Endothelial cell of umbilical vein (primary cell): ENCODE data around the gene BCL2. TPM values are rescaled to one million over a fixed set of nuclear protein-coding genes. Genes with fewer than 3 reads are reported as not detected.

Experiments used
- BruUV-seq: library from RNA; stranded (reverse); fragments of 400-500 nt; replicated peaks from 2 replicates; lab custom pipeline; 2021; lab: Mats Ljungman, UMichigan
- CTCF ChIA-PET: fragments of 300-600, 350-600 bp; sonication (Branson Sonifier 250); formaldehyde crosslinking; loops from one replicate; lab custom pipeline; 2021; ENCODE audit warnings: antibody characterized with exemption, inconsistent platforms; lab: Charles Lee
- POLR2A ChIA-PET: fragments of 300-600, 350-600 bp; sonication (Branson Sonifier 250); formaldehyde crosslinking; loops from one replicate; lab custom pipeline; 2021; ENCODE audit warnings: antibody characterized with exemption, inconsistent platforms; lab: Charles Lee
- DNase-seq: peaks from one replicate; pipeline ENCODE4 v3.0.0-alpha.2; 2011; ENCODE audit warnings: low read depth, low spot score
- FAIRE-seq: peaks from 2 replicates; lab custom pipeline; 2011; peaks lifted over from hg19 to GRCh38; lab: Jason Lieb, UNC
- H2AFZ ChIP-seq: 2 replicates; pipeline ENCODE4 v1.6.0; 2012; ENCODE audit warnings: low read depth, low read length, control low read depth, inconsistent platforms
- H3K27ac ChIP-seq: 2 replicates; pipeline ENCODE4 v1.5.1; 2011; ENCODE audit warnings: low read depth, mild to moderate bottlenecking, control low read depth, low read length, moderate library complexity; ENCODE audit not compliant: insufficient read depth
- H3K27me3 ChIP-seq, 2 experiments: 2 replicates each; pipeline versions ENCODE4 v1.6.0 to v1.6.1; 2011; ENCODE audit warnings: low read length in 2 of 2, mixed read lengths in 1 of 2; ENCODE audit not compliant: control insufficient read depth in 2 of 2, insufficient read depth in 2 of 2
- H3K36me3 ChIP-seq, 2 experiments: 2 replicates in 1 of 2; 3 replicates in 1 of 2; pipeline ENCODE4 v1.5.1; 2011; ENCODE audit warnings: low read length in 2 of 2, mild to moderate bottlenecking in 1 of 2, moderate library complexity in 1 of 2; ENCODE audit not compliant: control insufficient read depth in 2 of 2, insufficient read depth in 2 of 2; ENCODE audit errors: extremely low read depth in 1 of 2
- H3K4me1 ChIP-seq: 3 replicates; pipeline ENCODE4 v1.5.1; 2011; ENCODE audit warnings: mild to moderate bottlenecking, low read length; ENCODE audit not compliant: control insufficient read depth, insufficient read depth; ENCODE audit errors: extremely low read depth
- H3K4me2 ChIP-seq: 2 replicates; pipeline ENCODE4 v1.6.1; 2011; ENCODE audit warnings: low read length, control low read depth, mixed read lengths; ENCODE audit not compliant: insufficient read depth
- H3K4me3 ChIP-seq, 3 experiments: fragments of 200-600 bp in 1 of 3; sonication (generic), shearing (Covaris generic) in 1 of 3; replicated peaks in 1 of 3; 2 replicates each; pipeline ENCODE4 v1.5.1; 2011 to 2016; ENCODE audit warnings: control low read depth in 3 of 3, low read length in 3 of 3, mild to moderate bottlenecking in 2 of 3, inconsistent platforms in 1 of 3, low read depth in 1 of 3, moderate library complexity in 1 of 3; ENCODE audit not compliant: insufficient read depth in 1 of 3
- H3K79me2 ChIP-seq: 2 replicates; pipeline ENCODE4 v1.6.0; 2012; ENCODE audit warnings: low read length, inconsistent platforms; ENCODE audit not compliant: control insufficient read depth, insufficient read depth
- H3K9ac ChIP-seq: replicated peaks from 2 replicates; pipeline ENCODE3; 2011; ENCODE audit warnings: low read length, control low read depth; ENCODE audit not compliant: insufficient read depth; ENCODE audit errors: extremely low read depth
- H3K9me1 ChIP-seq: replicated peaks from 3 replicates; pipeline ENCODE4 v1.6.0; 2011; ENCODE audit warnings: mild to moderate bottlenecking, low read length; ENCODE audit not compliant: control insufficient read depth, insufficient read depth; ENCODE audit errors: extremely low read depth
- H3K9me3 ChIP-seq: replicated peaks from 2 replicates; pipeline ENCODE4 v1.5.1; 2012; ENCODE audit warnings: low read length, inconsistent platforms; ENCODE audit not compliant: control insufficient read depth, insufficient read depth
- H4K20me1 ChIP-seq: replicated peaks from 2 replicates; pipeline ENCODE3; 2011; ENCODE audit warnings: mild to moderate bottlenecking, low read length; ENCODE audit not compliant: control insufficient read depth, insufficient read depth; ENCODE audit errors: extremely low read depth
- CTCF ChIP-seq, 2 donors: IDR thresholded peaks; 1 replicate in 1 of 2; 2 replicates in 1 of 2; pipeline ENCODE4 v1.5.1; 2011; ENCODE audit warnings: low read length in 2 of 2, mild to moderate bottlenecking in 2 of 2, moderate library complexity in 2 of 2, control low read depth in 1 of 2, inconsistent platforms in 1 of 2, low read depth in 1 of 2; ENCODE audit not compliant: insufficient read depth in 1 of 2; ENCODE audit errors: extremely low read depth in 1 of 2
- EZH2 ChIP-seq: IDR thresholded peaks from 2 replicates; pipeline ENCODE4 v1.6.1; 2012; ENCODE audit warnings: borderline replicate concordance, low read depth, mild to moderate bottlenecking, moderate library complexity, low read length, inconsistent platforms; ENCODE audit not compliant: severe bottlenecking
- FOS ChIP-seq: IDR thresholded peaks from 2 replicates; pipeline ENCODE4 v1.6.1; 2011; ENCODE audit warnings: mild to moderate bottlenecking, low read length, moderate library complexity, borderline replicate concordance; ENCODE audit not compliant: insufficient read depth
- GATA2 ChIP-seq: IDR thresholded peaks from 2 replicates; pipeline ENCODE4 v1.7.0; 2011; ENCODE audit warnings: low read depth, mild to moderate bottlenecking, moderate library complexity, mixed read lengths, low read length; ENCODE audit not compliant: insufficient read length, insufficient read depth
- JUN ChIP-seq: IDR thresholded peaks from 2 replicates; pipeline ENCODE4 v1.6.1; 2011; ENCODE audit warnings: borderline replicate concordance, low read depth; ENCODE audit not compliant: insufficient read length, insufficient read depth
- MAX ChIP-seq: IDR thresholded peaks from 2 replicates; pipeline ENCODE4 v1.6.1; 2011; ENCODE audit not compliant: insufficient read depth, insufficient read length
- MYC ChIP-seq: IDR thresholded peaks from one replicate; pipeline ENCODE4 v1.6.1; 2011; ENCODE audit warnings: mild to moderate bottlenecking, low read depth, low read length
- POLR2A ChIP-seq: IDR thresholded peaks from 2 replicates; pipeline ENCODE4 v1.6.1; 2012; ENCODE audit warnings: low read depth, mild to moderate bottlenecking, control low read depth, low read length
- POLR2AphosphoS5 ChIP-seq: IDR thresholded peaks from 2 replicates; pipeline ENCODE4 v1.6.1; 2012; ENCODE audit warnings: low read depth, mild to moderate bottlenecking, control low read depth, low read length, moderate library complexity; ENCODE audit not compliant: insufficient read depth
- dilution Hi-C: fragments of 300-500 bp; cut with MboI; formaldehyde crosslinking; loops from one replicate; pipeline ENCODE4 v1.15.0; 2019; ENCODE audit warnings: low sequenced_read_pairs; ENCODE audit not compliant: extremely low pct_ligation_motif_present
- intact Hi-C: fragments of 100-400 bp; cut with micrococcal nuclease; formaldehyde crosslinking; loops from one replicate; pipeline ENCODE4 v1.10.0; 2022
- polyA plus RNA-seq, 4 experiments: library from polyadenylated mRNA; depleted of rRNA in 3 of 4; stranded (reverse) in 3 of 4; unstranded in 1 of 4; fragments of >200 nt; gene quantifications; 2 replicates each; pipeline versions ENCODE4 v1.2.1 to v1.2.3, GENCODE V29; 2011 to 2012; ENCODE audit warnings: missing spikeins in 1 of 4
- total RNA-seq: library from RNA; stranded (reverse); gene quantifications from 2 replicates; pipeline ENCODE4 v1.2.3, GENCODE V29; 2021

The BCL2 gene
- total and polyA plus RNA-seq, 2 donors (not counting 3 experiments of a cell fraction or from before 2014, with no cell fraction given): 0.35 to 5.0 TPM

GRCh38 chr18:63260380-63260754 lies 59.2 kb downstream of the BCL2 start:
- DNase-seq (no peak), FAIRE-seq (no peak)
- TF ChIP-seq MYC: no peak
- TF ChIP-seq JUN: no peak
- no peak for TF ChIP-seq GATA2
- no peak for TF ChIP-seq FOS
- no peak for TF ChIP-seq CTCF (IDR thresholded peaks at IDR 0.05; ENCODE audit: extremely low read depth in 1 of 2, insufficient read depth in 1 of 2, low read depth in 1 of 2, low read length in 2 of 2)
- no peak for TF ChIP-seq POLR2A
- TF ChIP-seq EZH2: no peak
- no peak for TF ChIP-seq POLR2AphosphoS5
- TF ChIP-seq MAX: no peak
- no TSS peak for BruUV-seq
- ChIA-PET CTCF (no interaction called here), POLR2A (interaction anchor here (0.8 kb wide), 1 partner anchor 53 kb away, joined by 3 read pairs; no protein-coding TSS in a partner anchor)
- intact Hi-C loops (no loop called here), dilution Hi-C loops (no loop called here)
- Histone ChIP-seq H3K4me3 (no peak overlapping the region), H3K9ac (no peak overlapping the region), H3K79me2 (no peaks in the 10 kb centered on the region), H2AFZ (no peak overlapping the region), H3K9me1 (no peaks in the 10 kb centered on the region), H3K27ac (no peak overlapping the region), H3K27me3 (no peaks in the 10 kb centered on the region), H3K36me3 (no peaks in the 10 kb centered on the region), H3K4me1 (no peaks in the 10 kb centered on the region), H3K9me3 (no peaks in the 10 kb centered on the region), H4K20me1 (no peaks in the 10 kb centered on the region), H3K4me2 (no peak overlapping the region)
